ENCODE results near the gene ZNF276.
"Not testable (repeated sequence)": the region's sequence is repeated elsewhere in the genome, so short reads cannot be mapped to it uniquely, and the experiment has no call there.

Gene ZNF276

GRCh38 chr16:89748921-89749320 is 27.6 kb downstream of the ZNF276 start:
- Mint-ChIP-seq H3K9me3 (no peaks in the 10 kb centered on the region), H3K4me3 (no peak overlapping the region), H3K27ac (no peak overlapping the region), H3K27me3 (no peaks in the 10 kb centered on the region), H3K4me1 (peaks cover 12 to 15% of the 10 kb centered on the region in 2 donors), H3K36me3 (peaks cover 39 to 65% of the 10 kb centered on the region in 2 donors)
- DNase-seq (no peak), ATAC-seq (replicated peaks) (no peak)

- Mint-ChIP-seq H3K9me3 (no peaks in the 10 kb centered on the region), H3K36me3 (peaks cover 37 to 62% of the 10 kb centered on the region in 2 donors), H3K27ac (peak overlapping the region; percentile 63), H3K4me3 (peak overlapping the region; percentile 23 to 49), H3K4me1 (peaks cover 14 to 16% of the 10 kb centered on the region in 2 donors), H3K27me3 (no peaks in the 10 kb centered on the region)
- DNase-seq (peak; percentile 24), ATAC-seq (replicated peaks) (peak; percentile 75 to 91)
Measured at GRCh38 chr16:89749637-89750036, 28.3 kb downstream of the ZNF276 start.

- Mint-ChIP-seq H3K36me3 (peaks cover 37 to 53% of the 10 kb centered on the region in 2 donors), H3K27ac (peak overlapping the region; percentile 90), H3K4me3 (no peak overlapping the region), H3K27me3 (no peaks in the 10 kb centered on the region), H3K4me1 (peaks cover 29 to 62% of the 10 kb centered on the region in 2 donors), H3K9me3 (no peaks in the 10 kb centered on the region)
- ATAC-seq (replicated peaks) (no peak), DNase-seq (no peak)
Measured at GRCh38 chr16:89759746-89760340, 38.5 kb downstream of the ZNF276 start.

- peaks cover 32 to 50% of the 10 kb centered on the region in 2 donors for H3K36me3 Mint-ChIP-seq
- no peaks in the 10 kb centered on the region for H3K9me3 Mint-ChIP-seq
- peak overlapping the region; percentile 76 to 81 for H3K4me3 Mint-ChIP-seq
- H3K27ac Mint-ChIP-seq, result peak overlapping the region; percentile 90
- DNase-seq, result no peak
- no peaks in the 10 kb centered on the region for H3K27me3 Mint-ChIP-seq
- ATAC-seq (replicated peaks), result no peak
- H3K4me1 Mint-ChIP-seq, result peaks cover 31 to 65% of the 10 kb centered on the region in 2 donors
Measured at GRCh38 chr16:89761304-89761922, 40.1 kb downstream of the ZNF276 start.

- DNase-seq (peak; percentile 67), ATAC-seq (replicated peaks) (peak; percentile 94 to 95)
- Mint-ChIP-seq H3K27ac (peak overlapping the region; percentile 93), H3K9me3 (no peaks in the 10 kb centered on the region), H3K4me3 (peak overlapping the region; percentile 78 to 79), H3K4me1 (peaks cover 34 to 70% of the 10 kb centered on the region in 2 donors), H3K36me3 (peaks cover 38 to 59% of the 10 kb centered on the region in 2 donors), H3K27me3 (no peaks in the 10 kb centered on the region)
Measured at GRCh38 chr16:89764711-89765201, 43.4 kb downstream of the ZNF276 start.

- no peak for DNase-seq
- ATAC-seq (replicated peaks), result peak; percentile 4 to 8
- H3K4me3 Mint-ChIP-seq, result peak overlapping the region; percentile 78 to 79
- H3K36me3 Mint-ChIP-seq, result peaks cover 38 to 62% of the 10 kb centered on the region in 2 donors
- H3K27me3 Mint-ChIP-seq, result no peaks in the 10 kb centered on the region
- peak overlapping the region; percentile 93 for H3K27ac Mint-ChIP-seq
- H3K9me3 Mint-ChIP-seq, result no peaks in the 10 kb centered on the region
- peaks cover 32 to 64% of the 10 kb centered on the region in 2 donors for H3K4me1 Mint-ChIP-seq
Measured at GRCh38 chr16:89765292-89765830, 44.0 kb downstream of the ZNF276 start.

GRCh38 chr16:89770367-89770766 is 49.0 kb downstream of the ZNF276 start:
- H3K27ac Mint-ChIP-seq, result no peak overlapping the region

GRCh38 chr16:89775223-89775622 is 53.9 kb downstream of the ZNF276 start:
- no peak for ATAC-seq (replicated peaks)
- Mint-ChIP-seq H3K36me3 (peaks cover 34 to 47% of the 10 kb centered on the region in 2 donors), H3K27me3 (no peaks in the 10 kb centered on the region), H3K9me3 (no peaks in the 10 kb centered on the region), H3K4me1 (peaks cover 0 to 2% of the 10 kb centered on the region in 2 donors), H3K27ac (no peak overlapping the region), H3K4me3 (no peak overlapping the region)
- no peak for DNase-seq

More at GRCh38 chr16:89770367-89770766, 49.0 kb downstream of the ZNF276 start:
- Mint-ChIP-seq H3K4me3 (no peak overlapping the region), H3K9me3 (no peaks in the 10 kb centered on the region), H3K36me3 (peaks cover 47 to 65% of the 10 kb centered on the region in 2 donors), H3K4me1 (peaks cover 5 to 18% of the 10 kb centered on the region in 2 donors), H3K27me3 (no peaks in the 10 kb centered on the region)
- DNase-seq (no peak), ATAC-seq (replicated peaks) (no peak)

GRCh38 chr16:89778211-89778610 is 56.9 kb downstream of the ZNF276 start:
- H3K27me3 Mint-ChIP-seq; H3K4me3 Mint-ChIP-seq; ATAC-seq (replicated peaks); H3K9me3 Mint-ChIP-seq; DNase-seq; H3K27ac Mint-ChIP-seq; H3K4me1 Mint-ChIP-seq: not testable (repeated sequence)
- peaks cover 28 to 43% of the 10 kb centered on the region in 2 donors for H3K36me3 Mint-ChIP-seq

- Mint-ChIP-seq H3K4me3 (no peak overlapping the region), H3K9me3 (no peaks in the 10 kb centered on the region), H3K27me3 (no peaks in the 10 kb centered on the region), H3K27ac (no peak overlapping the region), H3K36me3 (peaks cover 26 to 39% of the 10 kb centered on the region in 2 donors), H3K4me1 (peaks cover 0 to 4% of the 10 kb centered on the region in 2 donors)
- ATAC-seq (replicated peaks) (no peak), DNase-seq (no peak)
Measured at GRCh38 chr16:89779231-89779908, 58.0 kb downstream of the ZNF276 start.

- DNase-seq, result no peak
- Mint-ChIP-seq H3K27me3 (no peaks in the 10 kb centered on the region), H3K4me1 (peaks cover 0 to 4% of the 10 kb centered on the region in 2 donors), H3K27ac (no peak overlapping the region), H3K36me3 (peaks cover 31 to 44% of the 10 kb centered on the region in 2 donors), H3K4me3 (no peak overlapping the region), H3K9me3 (no peaks in the 10 kb centered on the region)
- no peak for ATAC-seq (replicated peaks)
Measured at GRCh38 chr16:89779909-89780305, 58.6 kb downstream of the ZNF276 start.

- H3K27me3 Mint-ChIP-seq, result no peaks in the 10 kb centered on the region
- peaks cover 0 to 2% of the 10 kb centered on the region in 2 donors for H3K4me1 Mint-ChIP-seq
- no peak overlapping the region for H3K4me3 Mint-ChIP-seq
- no peak for ATAC-seq (replicated peaks)
- H3K36me3 Mint-ChIP-seq, result peaks cover 33 to 49% of the 10 kb centered on the region in 2 donors
- H3K9me3 Mint-ChIP-seq, result no peaks in the 10 kb centered on the region
- DNase-seq, result no peak
- no peak overlapping the region for H3K27ac Mint-ChIP-seq
Measured at GRCh38 chr16:89782489-89782888, 61.2 kb downstream of the ZNF276 start.

GRCh38 chr16:89783952-89784351 is 62.6 kb downstream of the ZNF276 start:
- not testable (repeated sequence) for H3K4me1 Mint-ChIP-seq; DNase-seq; ATAC-seq (replicated peaks); H3K9me3 Mint-ChIP-seq; H3K27ac Mint-ChIP-seq; H3K27me3 Mint-ChIP-seq; H3K4me3 Mint-ChIP-seq
- H3K36me3 Mint-ChIP-seq, result peaks cover 36 to 51% of the 10 kb centered on the region in 2 donors

- Mint-ChIP-seq H3K4me3 (no peak overlapping the region), H3K9me3 (no peaks in the 10 kb centered on the region), H3K36me3 (peaks cover 37 to 52% of the 10 kb centered on the region in 2 donors), H3K27me3 (no peaks in the 10 kb centered on the region), H3K4me1 (peaks cover 0 to 2% of the 10 kb centered on the region in 2 donors), H3K27ac (no peak overlapping the region)
- no peak for ATAC-seq (replicated peaks)
- DNase-seq, result no peak
Measured at GRCh38 chr16:89784406-89784805, 63.1 kb downstream of the ZNF276 start.
